NT2/D1 (cell line): ENCODE data around the gene OR2W3.

Source experiments
- DNase-seq: peaks from one replicate; pipeline ENCODE4 v3.0.0-alpha.2; 2011; ENCODE audit warnings: low read depth, low spot score
- H3K27me3 ChIP-seq: 2 replicates; pipeline ENCODE4 v1.6.0; 2011; ENCODE audit warnings: mild to moderate bottlenecking; ENCODE audit not compliant: insufficient read length, insufficient read depth
- H3K36me3 ChIP-seq: 2 replicates; pipeline ENCODE4 v1.6.1; 2011; ENCODE audit warnings: mild to moderate bottlenecking, low read length, mixed read lengths; ENCODE audit not compliant: insufficient read depth, insufficient read length
- H3K4me1 ChIP-seq: 2 replicates; pipeline ENCODE4 v1.5.1; 2011; ENCODE audit not compliant: insufficient read depth, insufficient read length
- H3K4me3 ChIP-seq: 2 replicates; pipeline ENCODE4 v1.5.1; 2011; ENCODE audit warnings: low read depth; ENCODE audit not compliant: insufficient read length
- H3K9ac ChIP-seq: 2 replicates; pipeline ENCODE4 v1.6.0; 2011; ENCODE audit warnings: low read depth; ENCODE audit not compliant: insufficient read length
- H3K9me3 ChIP-seq: 2 replicates; pipeline ENCODE4 v1.5.1; 2011; ENCODE audit warnings: mild to moderate bottlenecking, low read length; ENCODE audit not compliant: insufficient read depth
- SUZ12 ChIP-seq: IDR thresholded peaks from 2 replicates; pipeline ENCODE4 v1.6.1; 2011; ENCODE audit not compliant: insufficient read length, insufficient read depth; ENCODE audit errors: extremely low read depth
- YY1 ChIP-seq: IDR thresholded peaks from 2 replicates; pipeline ENCODE4 v1.6.1; 2011; ENCODE audit not compliant: insufficient read length, insufficient read depth
- ZNF274 ChIP-seq: IDR thresholded peaks from 2 replicates; pipeline ENCODE4 v1.6.1; 2011; ENCODE audit warnings: mild to moderate bottlenecking, low read depth, low read length

The OR2W3 gene

DNA sequence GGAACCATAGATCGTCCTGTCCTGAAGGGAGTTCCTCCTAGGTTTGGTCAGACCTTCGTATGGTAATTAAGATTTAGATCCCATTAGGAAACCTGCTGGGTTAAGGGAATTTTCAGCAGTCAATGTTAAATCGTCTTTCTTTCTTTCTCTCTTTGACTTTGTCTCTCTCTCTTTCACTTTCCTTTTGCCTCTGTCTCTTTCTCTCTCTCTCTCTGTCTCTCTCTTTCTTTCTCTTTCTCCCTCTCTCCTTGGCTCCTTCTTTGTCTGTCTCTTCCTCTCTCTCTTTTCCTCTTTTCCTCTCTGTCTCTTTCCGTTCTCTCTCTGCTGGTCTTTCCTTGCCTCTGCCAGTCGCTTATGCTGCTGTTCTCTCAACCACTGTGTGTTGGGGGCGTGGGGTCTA is 8.7 kb downstream of the OR2W3 start:
- no peaks in the 10 kb centered on the region for H3K36me3 ChIP-seq
- H3K9me3 ChIP-seq, result peaks cover 11% of the 10 kb centered on the region; the same call in 1 of the 2 replicates
- no peak for TF ChIP-seq SUZ12
- no peak for TF ChIP-seq ZNF274
- no peak for TF ChIP-seq YY1
- no peak overlapping the region for H3K4me3 ChIP-seq
- DNase-seq, result no peak
- no peaks in the 10 kb centered on the region for H3K4me1 ChIP-seq
- no peak overlapping the region for H3K9ac ChIP-seq
- no peaks in the 10 kb centered on the region for H3K27me3 ChIP-seq

DNA sequence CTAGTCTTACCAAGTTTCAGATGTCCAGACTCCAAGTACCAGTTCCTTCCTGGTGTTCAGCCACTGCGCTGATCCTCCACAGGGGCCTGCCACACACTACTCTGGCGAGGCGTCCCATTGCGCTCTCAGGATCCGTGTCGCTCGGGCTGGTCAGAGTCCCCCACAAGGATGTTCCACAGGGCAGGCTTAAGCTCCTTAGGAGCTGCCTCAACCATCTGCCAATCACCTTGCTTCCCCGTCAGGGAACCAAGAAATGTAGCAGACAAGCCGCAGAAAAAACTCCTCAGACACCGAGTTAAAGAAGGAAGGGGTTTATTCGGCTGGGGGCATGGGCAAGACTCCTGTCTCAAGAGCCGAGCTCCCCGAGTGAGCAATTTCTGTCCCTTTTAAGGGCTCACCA is 9.8 kb downstream of the OR2W3 start:
- H3K27me3 ChIP-seq, result no peaks in the 10 kb centered on the region
- H3K4me1 ChIP-seq, result no peaks in the 10 kb centered on the region
- H3K4me3 ChIP-seq, result no peak overlapping the region
- no peak for DNase-seq
- TF ChIP-seq YY1 (no peak), SUZ12 (no peak), ZNF274 (no peak)
- no peaks in the 10 kb centered on the region for H3K36me3 ChIP-seq
- no peak overlapping the region for H3K9ac ChIP-seq
- H3K9me3 ChIP-seq, result peaks cover 11% of the 10 kb centered on the region; the same call in 1 of the 2 replicates

DNA sequence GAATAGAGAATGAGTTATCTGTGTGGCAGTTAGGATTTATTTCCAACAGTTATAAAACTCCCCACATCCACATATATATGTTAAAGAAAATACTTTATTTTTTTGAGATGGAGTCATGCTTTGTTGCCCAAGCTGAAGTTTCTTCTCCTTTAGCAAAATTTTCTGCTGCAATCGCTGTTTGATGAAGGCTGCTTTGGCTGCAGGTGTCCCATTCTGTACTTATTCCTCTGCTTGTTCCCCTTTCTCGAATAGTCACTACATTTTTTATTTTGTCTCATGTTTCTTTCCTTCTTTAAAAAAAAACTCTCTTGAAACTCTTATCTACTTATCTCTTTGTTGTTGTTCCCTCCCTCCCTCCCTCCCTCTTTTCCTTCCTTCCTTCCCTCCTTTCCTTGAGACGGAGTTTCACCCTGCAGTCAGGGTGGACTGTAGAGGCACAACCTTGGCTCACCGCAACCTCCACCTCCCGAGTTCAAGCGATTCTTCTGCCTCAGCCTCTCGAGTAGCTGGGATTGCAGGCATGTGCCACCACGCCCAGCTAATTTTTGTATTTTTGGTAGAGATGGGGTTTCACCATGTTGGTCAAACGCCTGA is 10.6 kb downstream of the OR2W3 start:
- Histone ChIP-seq H3K4me3 (no peak overlapping the region), H3K9me3 (peaks cover 11% of the 10 kb centered on the region; the same call in 1 of the 2 replicates), H3K36me3 (no peaks in the 10 kb centered on the region), H3K27me3 (no peaks in the 10 kb centered on the region), H3K9ac (no peak overlapping the region), H3K4me1 (no peaks in the 10 kb centered on the region)
- TF ChIP-seq YY1, result no peak
- no peak for TF ChIP-seq ZNF274
- no peak for TF ChIP-seq SUZ12
- DNase-seq, result no peak

DNA sequence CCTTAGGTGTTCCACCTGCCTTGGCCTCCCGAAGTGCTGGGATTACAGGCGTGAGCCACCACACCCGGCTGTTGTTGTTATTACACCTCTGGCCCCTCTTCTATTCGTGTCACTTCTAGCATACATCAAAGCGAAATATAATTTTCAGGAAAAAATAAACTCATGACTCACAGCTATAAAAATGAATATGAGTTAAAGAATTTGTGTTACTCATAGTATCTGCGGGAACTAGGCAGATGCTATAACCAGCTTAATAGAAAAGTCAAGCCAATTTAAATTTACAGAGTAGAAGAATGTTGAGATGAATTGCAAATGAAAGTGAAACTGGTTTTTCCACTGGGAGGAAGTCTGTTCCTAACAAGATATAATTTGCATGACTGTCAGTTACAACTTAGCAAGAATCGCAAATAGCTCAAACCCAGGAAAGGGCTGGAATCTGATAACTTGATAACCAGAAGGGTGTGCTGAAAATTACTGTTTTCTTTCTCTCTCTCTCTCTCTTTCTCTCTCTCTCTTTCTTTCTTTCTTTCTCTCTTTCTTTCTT is 11.2 kb downstream of the OR2W3 start:
- Histone ChIP-seq H3K36me3 (no peaks in the 10 kb centered on the region), H3K4me1 (no peaks in the 10 kb centered on the region), H3K9ac (no peak overlapping the region), H3K4me3 (no peak overlapping the region), H3K27me3 (no peaks in the 10 kb centered on the region), H3K9me3 (peaks cover 11% of the 10 kb centered on the region; the same call in 1 of the 2 replicates)
- no peak for TF ChIP-seq YY1
- TF ChIP-seq SUZ12, result no peak
- TF ChIP-seq ZNF274, result no peak
- DNase-seq, result no peak

DNA sequence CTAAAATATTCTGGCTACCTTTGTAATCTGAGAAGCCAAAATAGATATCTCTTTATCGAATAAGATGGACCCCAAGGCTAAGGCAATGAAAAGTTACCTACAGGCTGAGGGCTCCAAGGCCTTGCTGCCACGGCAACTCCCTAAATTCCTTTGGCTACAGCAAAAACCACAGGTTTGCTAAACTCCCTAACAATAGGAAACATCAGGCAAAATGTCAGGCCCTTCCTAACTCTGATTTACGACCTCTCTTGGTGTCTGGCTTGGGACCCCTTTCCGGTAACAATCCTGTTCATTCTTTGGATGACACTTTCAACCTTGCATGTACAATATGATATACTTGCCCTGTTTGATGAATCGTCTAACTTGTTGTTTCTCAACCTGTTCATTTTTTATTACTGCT is 13.4 kb downstream of the OR2W3 start:
- Histone ChIP-seq H3K9ac (no peak overlapping the region), H3K36me3 (no peaks in the 10 kb centered on the region), H3K4me3 (no peak overlapping the region), H3K9me3 (peaks cover 11% of the 10 kb centered on the region; the same call in 1 of the 2 replicates), H3K27me3 (no peaks in the 10 kb centered on the region), H3K4me1 (no peaks in the 10 kb centered on the region)
- TF ChIP-seq SUZ12 (no peak), ZNF274 (no peak), YY1 (no peak)
- DNase-seq, result no peak

DNA sequence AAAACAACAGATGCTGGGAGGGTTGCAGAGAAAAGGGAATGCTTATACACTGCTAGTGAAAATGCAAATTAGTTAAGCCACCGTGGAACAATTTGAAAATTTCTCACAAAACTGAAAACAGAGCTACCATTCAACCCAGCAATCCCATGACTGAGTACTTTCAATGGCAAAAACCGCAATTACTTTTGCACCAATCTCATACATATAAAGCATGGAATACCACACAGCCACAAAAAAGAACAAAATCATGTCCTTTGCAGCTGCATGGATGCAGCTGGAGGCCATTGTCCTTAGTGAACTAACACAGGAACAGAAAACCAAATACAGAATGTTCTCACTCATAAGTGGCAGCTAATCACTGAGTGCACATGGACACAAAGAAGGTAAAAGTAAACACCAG is 18.4 kb downstream of the OR2W3 start:
- no peaks in the 10 kb centered on the region for H3K27me3 ChIP-seq
- H3K36me3 ChIP-seq, result no peaks in the 10 kb centered on the region
- no peak overlapping the region for H3K9ac ChIP-seq
- H3K9me3 ChIP-seq, result no peaks in the 10 kb centered on the region
- no peak overlapping the region for H3K4me3 ChIP-seq
- H3K4me1 ChIP-seq, result no peaks in the 10 kb centered on the region
- TF ChIP-seq ZNF274 (no peak), YY1 (no peak), SUZ12 (no peak)
- no peak for DNase-seq

DNA sequence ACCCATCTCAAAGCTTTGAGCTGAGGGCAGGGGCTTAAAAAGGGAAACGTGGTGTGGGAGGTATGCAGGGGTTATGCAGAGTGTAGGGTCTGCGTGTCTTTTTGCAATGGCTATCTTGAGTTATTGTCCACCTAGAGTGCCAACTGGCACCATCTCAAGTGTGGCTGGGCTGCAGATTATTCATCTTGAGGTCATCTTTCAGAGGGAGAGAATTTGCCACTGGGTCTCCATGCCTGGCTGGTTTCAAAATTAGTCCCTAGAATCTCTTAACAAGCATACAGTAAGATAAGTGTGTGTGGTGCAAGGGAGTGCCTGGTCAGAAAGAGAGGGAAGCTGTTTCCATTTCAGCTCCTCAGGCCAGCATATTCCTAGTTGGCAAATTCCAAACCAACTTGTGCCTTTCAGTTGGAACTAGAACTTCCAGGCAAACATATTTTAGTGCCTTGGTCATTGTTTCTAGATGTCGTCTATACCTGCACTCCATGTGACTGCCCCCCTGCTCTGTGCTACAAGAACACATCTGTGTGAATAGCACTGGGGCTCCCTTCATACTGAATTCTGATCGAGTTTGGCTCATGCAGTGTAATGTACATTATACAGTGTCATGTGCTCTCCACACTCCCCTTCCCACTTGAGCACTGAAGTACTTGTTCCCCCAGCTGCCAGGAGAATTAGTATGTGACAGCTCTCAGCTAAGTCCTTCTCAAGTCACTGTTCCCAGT is 19.7 kb downstream of the OR2W3 start:
- no peaks in the 10 kb centered on the region for H3K27me3 ChIP-seq
- H3K4me3 ChIP-seq, result no peak overlapping the region
- no peaks in the 10 kb centered on the region for H3K9me3 ChIP-seq
- H3K9ac ChIP-seq, result no peak overlapping the region
- no peak for DNase-seq
- H3K36me3 ChIP-seq, result no peaks in the 10 kb centered on the region
- TF ChIP-seq SUZ12 (no peak), YY1 (no peak), ZNF274 (no peak)
- H3K4me1 ChIP-seq, result no peaks in the 10 kb centered on the region
